Panc1 (cell line): ENCODE results near the gene CCDC154. TPM values are rescaled to one million over a fixed set of nuclear protein-coding genes. Genes with fewer than 3 reads are reported as not detected.

Experiments used
- ATAC-seq: fragments of 200-7000 bp; cut with Tn5 transposase; 2 replicates; pipeline ENCODE4 v1.9.1; 2020; ENCODE audit warnings: mild to moderate bottlenecking, moderate library complexity
- BruUV-seq: library from RNA; stranded (reverse); fragments of 400-500 nt; replicated peaks from 2 replicates; lab custom pipeline; 2021; lab: Mats Ljungman, UMichigan
- CTCF ChIA-PET: fragments of 300-600 bp; sonication (Branson Sonifier 250); formaldehyde crosslinking; loops from one replicate; lab custom pipeline; 2022; ENCODE audit warnings: antibody characterized with exemption; lab: Charles Lee
- POLR2A ChIA-PET: fragments of 300-600 bp; sonication (Branson Sonifier 250); formaldehyde crosslinking; loops from one replicate; lab custom pipeline; 2022; ENCODE audit warnings: antibody characterized with exemption; lab: Charles Lee
- DNase-seq: peaks from one replicate; pipeline ENCODE4 v3.0.0-alpha.2; 2010; ENCODE audit warnings: low read depth, low spot score
- H3K27ac ChIP-seq: 2 replicates; pipeline ENCODE4 v1.5.1; 2011; ENCODE audit warnings: mild to moderate bottlenecking, low read length, inconsistent platforms
- H3K27me3 ChIP-seq: fragments of 200-500 bp; sonication (Bioruptor generic); 2 replicates; pipeline ENCODE4 v1.6.0; 2014; ENCODE audit warnings: low read length, inconsistent platforms; ENCODE audit not compliant: control insufficient read depth, insufficient read depth
- H3K36me3 ChIP-seq: fragments of 200-500 bp; sonication (Bioruptor generic); 2 replicates; pipeline ENCODE4 v1.5.1; 2014; ENCODE audit warnings: inconsistent platforms, mild to moderate bottlenecking, low read length, moderate library complexity; ENCODE audit not compliant: control insufficient read depth, insufficient read depth
- H3K4me1 ChIP-seq: 2 replicates; pipeline ENCODE4 v1.5.1; 2011; ENCODE audit warnings: inconsistent platforms, mild to moderate bottlenecking, low read length, moderate library complexity; ENCODE audit not compliant: control insufficient read depth, insufficient read depth
- H3K4me3 ChIP-seq, 2 experiments: 2 replicates each; pipeline ENCODE4 v1.5.1; 2011 to 2012; ENCODE audit warnings: low read depth in 2 of 2, low read length in 2 of 2, mild to moderate bottlenecking in 2 of 2, inconsistent platforms in 1 of 2, moderate library complexity in 1 of 2
- H3K9me3 ChIP-seq: fragments of 200-500 bp; sonication (Bioruptor generic); 2 replicates; pipeline ENCODE4 v1.5.1; 2014; ENCODE audit warnings: low read depth, mild to moderate bottlenecking, inconsistent platforms, low read length, moderate library complexity; ENCODE audit not compliant: control insufficient read depth, insufficient read depth
- POLR2AphosphoS5 ChIP-seq: IDR thresholded peaks from 2 replicates; pipeline ENCODE4 v1.6.1; 2012; ENCODE audit warnings: mild to moderate bottlenecking, low read depth, low read length, moderate library complexity
- SIN3A ChIP-seq: IDR thresholded peaks from 2 replicates; pipeline ENCODE4 v1.6.1; 2012; ENCODE audit warnings: low read depth, mild to moderate bottlenecking, low read length, moderate library complexity, borderline replicate concordance; ENCODE audit not compliant: insufficient read depth
- TCF7L2 ChIP-seq: IDR thresholded peaks from 2 replicates; pipeline ENCODE4 v1.6.1; 2011; ENCODE audit warnings: mild to moderate bottlenecking, low read depth, low read length, inconsistent platforms
- in situ Hi-C: cut with HindIII; loops from 2 replicates; pipeline ENCODE4 v1.10.0; 2016; ENCODE audit warnings: low sequenced_read_pairs, low pct_unique_long_range_greater_than_20kb
- intact Hi-C: fragments of 100-400 bp; cut with micrococcal nuclease; formaldehyde crosslinking; loops from one replicate; pipeline ENCODE4 v1.10.0; 2022; ENCODE audit not compliant: unreplicated experiment
- total RNA-seq: library from RNA; stranded (reverse); gene quantifications from one replicate; pipeline ENCODE4 v1.2.1, GENCODE V29; 2021; ENCODE audit not compliant: unreplicated experiment
- TF ChIP-seq, protein P1 (sequence below): fragments of 450-650 bp; IDR thresholded peaks from 2 replicates; pipeline ENCODE4 v1.5.1; 2017; ENCODE audit warnings: mild to moderate bottlenecking
- TF ChIP-seq, protein P2 (sequence below), 2 experiments: IDR thresholded peaks; 2 replicates each; pipeline ENCODE4 v1.6.1; 2011 to 2012; ENCODE audit warnings: low read depth in 2 of 2, control low read depth in 1 of 2, low read length in 1 of 2, mild to moderate bottlenecking in 1 of 2, moderate library complexity in 1 of 2; ENCODE audit not compliant: insufficient read depth in 1 of 2

CCDC154 gene
- total RNA-seq, 1 experiment from 2014 or later, result 2.0 TPM

DNA sequence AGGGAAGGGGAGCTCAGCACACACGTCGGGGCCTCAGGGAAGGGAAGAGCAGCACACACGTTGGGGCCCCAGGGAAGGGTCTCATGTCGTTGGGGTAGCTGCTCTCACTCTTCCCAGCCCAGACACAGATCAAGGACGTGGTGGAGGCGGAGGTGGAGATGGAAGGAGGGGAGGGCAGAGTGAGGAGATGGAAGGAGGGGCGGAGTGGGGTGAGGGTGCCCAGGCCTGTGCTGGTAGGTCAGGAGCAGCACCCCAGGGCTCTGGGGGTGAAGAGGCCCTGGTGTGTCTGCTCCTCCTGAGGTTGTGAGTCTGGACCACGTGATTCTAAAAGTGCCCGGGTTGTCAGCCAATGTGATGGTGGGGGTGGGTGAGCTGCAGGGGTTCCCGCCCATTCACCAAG is 15.6 kb upstream of the CCDC154 start:
- DNase-seq, result no peak
- Histone ChIP-seq H3K4me3 (no peak overlapping the region), H3K27me3 (no peaks in the 10 kb centered on the region), H3K9me3 (no peaks in the 10 kb centered on the region), H3K27ac (no peak overlapping the region), H3K4me1 (no peaks in the 10 kb centered on the region), H3K36me3 (no peaks in the 10 kb centered on the region)
- no TSS peak for BruUV-seq
- TF ChIP-seq POLR2AphosphoS5, result no peak
- TF ChIP-seq, protein P1, sequence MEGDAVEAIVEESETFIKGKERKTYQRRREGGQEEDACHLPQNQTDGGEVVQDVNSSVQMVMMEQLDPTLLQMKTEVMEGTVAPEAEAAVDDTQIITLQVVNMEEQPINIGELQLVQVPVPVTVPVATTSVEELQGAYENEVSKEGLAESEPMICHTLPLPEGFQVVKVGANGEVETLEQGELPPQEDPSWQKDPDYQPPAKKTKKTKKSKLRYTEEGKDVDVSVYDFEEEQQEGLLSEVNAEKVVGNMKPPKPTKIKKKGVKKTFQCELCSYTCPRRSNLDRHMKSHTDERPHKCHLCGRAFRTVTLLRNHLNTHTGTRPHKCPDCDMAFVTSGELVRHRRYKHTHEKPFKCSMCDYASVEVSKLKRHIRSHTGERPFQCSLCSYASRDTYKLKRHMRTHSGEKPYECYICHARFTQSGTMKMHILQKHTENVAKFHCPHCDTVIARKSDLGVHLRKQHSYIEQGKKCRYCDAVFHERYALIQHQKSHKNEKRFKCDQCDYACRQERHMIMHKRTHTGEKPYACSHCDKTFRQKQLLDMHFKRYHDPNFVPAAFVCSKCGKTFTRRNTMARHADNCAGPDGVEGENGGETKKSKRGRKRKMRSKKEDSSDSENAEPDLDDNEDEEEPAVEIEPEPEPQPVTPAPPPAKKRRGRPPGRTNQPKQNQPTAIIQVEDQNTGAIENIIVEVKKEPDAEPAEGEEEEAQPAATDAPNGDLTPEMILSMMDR, result no peak
- intact Hi-C loops (no loop called here), in situ Hi-C loops (no loop called here)
- ChIA-PET CTCF (no interaction called here), POLR2A (interaction anchor here (0.6 to 0.7 kb wide), 2 partner anchors 39 to 320 kb away, joined by 8 to 17 read pairs; no protein-coding TSS in a partner anchor)
- no peak for ATAC-seq

DNA sequence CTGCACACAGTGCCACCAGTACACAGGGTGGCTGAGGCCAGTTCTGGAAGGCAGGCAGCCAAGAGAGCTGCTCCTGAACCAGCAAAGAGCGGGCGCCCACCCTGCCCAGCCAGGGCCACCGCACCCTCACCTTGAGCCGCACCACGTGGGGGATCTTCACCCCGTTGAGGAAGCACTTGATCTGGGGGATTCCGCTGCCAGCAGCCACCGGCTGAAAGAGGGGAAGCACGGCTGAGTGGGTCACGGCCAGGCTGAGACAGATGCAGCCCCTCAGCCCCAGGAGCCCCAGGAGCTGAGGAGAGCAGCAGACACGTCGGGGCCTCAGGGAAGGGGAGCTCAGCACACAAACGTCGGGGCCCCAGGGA is 14.6 kb upstream of the CCDC154 start:
- in situ Hi-C loops, result no loop called here
- no peaks in the 10 kb centered on the region for H3K27me3 ChIP-seq
- no TSS peak for BruUV-seq
- TF ChIP-seq SIN3A (no peak), POLR2AphosphoS5 (no peak), TCF7L2 (no peak)
- TF ChIP-seq, protein P2, sequence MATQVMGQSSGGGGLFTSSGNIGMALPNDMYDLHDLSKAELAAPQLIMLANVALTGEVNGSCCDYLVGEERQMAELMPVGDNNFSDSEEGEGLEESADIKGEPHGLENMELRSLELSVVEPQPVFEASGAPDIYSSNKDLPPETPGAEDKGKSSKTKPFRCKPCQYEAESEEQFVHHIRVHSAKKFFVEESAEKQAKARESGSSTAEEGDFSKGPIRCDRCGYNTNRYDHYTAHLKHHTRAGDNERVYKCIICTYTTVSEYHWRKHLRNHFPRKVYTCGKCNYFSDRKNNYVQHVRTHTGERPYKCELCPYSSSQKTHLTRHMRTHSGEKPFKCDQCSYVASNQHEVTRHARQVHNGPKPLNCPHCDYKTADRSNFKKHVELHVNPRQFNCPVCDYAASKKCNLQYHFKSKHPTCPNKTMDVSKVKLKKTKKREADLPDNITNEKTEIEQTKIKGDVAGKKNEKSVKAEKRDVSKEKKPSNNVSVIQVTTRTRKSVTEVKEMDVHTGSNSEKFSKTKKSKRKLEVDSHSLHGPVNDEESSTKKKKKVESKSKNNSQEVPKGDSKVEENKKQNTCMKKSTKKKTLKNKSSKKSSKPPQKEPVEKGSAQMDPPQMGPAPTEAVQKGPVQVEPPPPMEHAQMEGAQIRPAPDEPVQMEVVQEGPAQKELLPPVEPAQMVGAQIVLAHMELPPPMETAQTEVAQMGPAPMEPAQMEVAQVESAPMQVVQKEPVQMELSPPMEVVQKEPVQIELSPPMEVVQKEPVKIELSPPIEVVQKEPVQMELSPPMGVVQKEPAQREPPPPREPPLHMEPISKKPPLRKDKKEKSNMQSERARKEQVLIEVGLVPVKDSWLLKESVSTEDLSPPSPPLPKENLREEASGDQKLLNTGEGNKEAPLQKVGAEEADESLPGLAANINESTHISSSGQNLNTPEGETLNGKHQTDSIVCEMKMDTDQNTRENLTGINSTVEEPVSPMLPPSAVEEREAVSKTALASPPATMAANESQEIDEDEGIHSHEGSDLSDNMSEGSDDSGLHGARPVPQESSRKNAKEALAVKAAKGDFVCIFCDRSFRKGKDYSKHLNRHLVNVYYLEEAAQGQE (IDR thresholded peaks at IDR 0.05; ENCODE audit: insufficient read depth in 1 of 2, low read depth in 2 of 2, low read length in 1 of 2), result no peak
- TF ChIP-seq, protein P1, result no peak
- H3K27ac ChIP-seq, result no peak overlapping the region
- no peaks in the 10 kb centered on the region for H3K36me3 ChIP-seq
- DNase-seq, result no peak
- H3K4me3 ChIP-seq, result no peak overlapping the region
- intact Hi-C loops, result no loop called here
- CTCF ChIA-PET, result no interaction called here
- no peak for ATAC-seq
- POLR2A ChIA-PET, result no interaction called here
- H3K4me1 ChIP-seq, result no peaks in the 10 kb centered on the region
- no peaks in the 10 kb centered on the region for H3K9me3 ChIP-seq
